Naive B cell (primary cell): Measurements from ENCODE around the gene MMD. TPM values are rescaled to one million over a fixed set of nuclear protein-coding genes. Genes with fewer than 3 reads are reported as not detected.
A peak's percentile ranks its signal among the peaks of the same experiment; 100 is the strongest.
"Not testable (repeated sequence)": the region's sequence is repeated elsewhere in the genome, so short reads cannot be mapped to it uniquely, and the experiment has no call there.

ENCODE experiments used
- ATAC-seq, 2 donors: fragments of 150-1000 bp; cut with Tn5 transposase; 2 replicates each; pipeline ENCODE4 v1.10.0; 2021; ENCODE audit warnings: low read depth in 2 of 2, mild to moderate bottlenecking in 2 of 2, moderate library complexity in 2 of 2
- DNase-seq: peaks from one replicate; pipeline ENCODE4 v3.0.0; 2022
- H3K27ac Mint-ChIP-seq, 6 donors: one replicate each; pipeline ENCODE4 v1.8.0; 2020 to 2022; ENCODE audit warnings: mild to moderate bottlenecking in 6 of 6, mixed read lengths in 6 of 6, moderate library complexity in 5 of 6, inconsistent platforms in 2 of 6
- H3K27me3 Mint-ChIP-seq, 3 donors: one replicate each; pipeline ENCODE4 v1.8.0; 2021 to 2022; ENCODE audit warnings: mixed read lengths in 3 of 3, mild to moderate bottlenecking in 1 of 3
- H3K36me3 Mint-ChIP-seq, 2 donors: one replicate each; pipeline ENCODE4 v1.8.0; 2020 to 2022; ENCODE audit warnings: mixed read lengths in 2 of 2, inconsistent platforms in 1 of 2, mild to moderate bottlenecking in 1 of 2
- H3K4me1 Mint-ChIP-seq, 3 donors: one replicate each; pipeline ENCODE4 v1.8.0; 2020 to 2022; ENCODE audit warnings: mixed read lengths in 3 of 3, inconsistent platforms in 1 of 3, mild to moderate bottlenecking in 1 of 3, moderate library complexity in 1 of 3
- H3K4me3 Mint-ChIP-seq, 8 donors: one replicate each; pipeline ENCODE4 v1.8.0; 2020 to 2022; ENCODE audit warnings: mild to moderate bottlenecking in 8 of 8, mixed read lengths in 8 of 8, moderate library complexity in 8 of 8, inconsistent platforms in 2 of 8
- H3K9me3 Mint-ChIP-seq, 7 donors: one replicate each; pipeline ENCODE4 v1.8.0; 2020 to 2022; ENCODE audit warnings: mixed read lengths in 7 of 7, mild to moderate bottlenecking in 5 of 7, inconsistent platforms in 2 of 7, moderate library complexity in 1 of 7
- polyA plus RNA-seq, 6 donors: library from polyadenylated mRNA; unstranded; fragments of 300-500 nt; fragmentation: Illumina TruSeq; gene quantifications; one replicate each; pipeline ENCODE4 v1.2.3, GENCODE V29; 2021; ENCODE audit warnings: low read depth in 6 of 6

MMD gene
- polyA plus RNA-seq, 6 donors from 2014 or later = 21.3 to 53.8 (median 32.0) TPM

DNA sequence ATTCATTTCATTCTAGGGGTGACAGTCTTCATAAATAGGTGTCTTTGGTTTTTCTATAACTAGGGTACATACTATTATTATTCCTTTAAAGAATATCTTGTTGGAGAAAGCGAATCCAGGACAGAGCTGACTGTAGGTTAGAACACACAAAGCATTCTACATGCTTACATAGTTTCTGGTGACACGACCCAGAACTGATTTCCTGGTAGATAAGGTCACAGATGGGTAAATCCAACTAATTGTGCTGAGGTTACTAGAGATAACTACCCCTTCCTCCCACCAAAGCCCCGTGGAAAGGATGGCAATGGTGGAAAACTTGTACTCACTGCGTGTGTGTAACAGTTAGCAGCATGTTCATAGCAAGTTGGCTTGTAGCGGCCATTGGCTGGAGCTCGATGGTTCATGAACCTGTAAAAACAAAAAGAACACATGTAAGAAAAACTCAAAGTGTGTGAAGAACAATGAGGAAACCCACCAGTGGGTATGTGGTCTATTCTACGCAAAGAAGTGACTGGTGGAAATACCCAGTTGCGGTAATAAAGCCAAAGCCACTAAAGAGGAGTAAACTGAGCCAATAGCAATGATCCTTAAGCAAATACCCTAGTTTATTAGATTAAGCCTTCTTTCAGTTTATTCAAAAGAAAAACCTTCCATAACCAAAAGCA lies 7.7 kb downstream of the MMD start:
- DNase-seq = no peak

GRCh38 chr17:55411463-55411855 lies 10.2 kb downstream of the MMD start:
- no peaks in the 10 kb centered on the region for H3K9me3 Mint-ChIP-seq
- H3K36me3 Mint-ChIP-seq = peaks cover 24 to 25% of the 10 kb centered on the region in 2 donors
- H3K27me3 Mint-ChIP-seq = no peaks in the 10 kb centered on the region
- peaks cover 6 to 10% (median 7%) of the 10 kb centered on the region in 3 donors for H3K4me1 Mint-ChIP-seq
- DNase-seq = no peak
- H3K27ac Mint-ChIP-seq = no peak overlapping the region
- no peak for ATAC-seq
- peak overlapping the region in 1 of 8 donors; percentile 59 for H3K4me3 Mint-ChIP-seq

More for the DNA sequence above, 7.7 kb downstream of the MMD start:
- Mint-ChIP-seq H3K36me3 (peaks cover 11 to 14% of the 10 kb centered on the region in 2 donors), H3K4me3 (no peak overlapping the region), H3K27me3 (no peaks in the 10 kb centered on the region), H3K27ac (no peak overlapping the region), H3K4me1 (peaks cover 27 to 34% (median 28%) of the 10 kb centered on the region in 3 donors), H3K9me3 (peaks cover 0 to 4% (median 0%) of the 10 kb centered on the region in 7 donors)
- no peak for ATAC-seq

GRCh38 chr17:55410722-55411462 lies 10.7 kb downstream of the MMD start:
- ATAC-seq = no peak
- Mint-ChIP-seq H3K4me1 (peaks cover 5 to 7% (median 5%) of the 10 kb centered on the region in 3 donors), H3K36me3 (peaks cover 24 to 25% of the 10 kb centered on the region in 2 donors), H3K9me3 (no peaks in the 10 kb centered on the region), H3K4me3 (peak overlapping the region in 1 of 8 donors; percentile 59), H3K27ac (peak overlapping the region in 1 of 6 donors; percentile 28), H3K27me3 (no peaks in the 10 kb centered on the region)
- DNase-seq = no peak

GRCh38 chr17:55409030-55409800 lies 12.4 kb downstream of the MMD start:
- DNase-seq (no peak), ATAC-seq (peak; percentile 33 to 60)
- Mint-ChIP-seq H3K9me3 (no peaks in the 10 kb centered on the region), H3K36me3 (peaks cover 24 to 25% of the 10 kb centered on the region in 2 donors), H3K4me1 (peaks cover 0 to 9% (median 2%) of the 10 kb centered on the region in 3 donors), H3K27ac (peak overlapping the region in 2 of 6 donors; percentile 39 to 47), H3K27me3 (no peaks in the 10 kb centered on the region), H3K4me3 (no peak overlapping the region)

- Mint-ChIP-seq H3K27ac (no peak overlapping the region), H3K4me3 (no peak overlapping the region), H3K4me1 (peaks cover 0 to 11% (median 5%) of the 10 kb centered on the region in 3 donors), H3K27me3 (no peaks in the 10 kb centered on the region), H3K9me3 (no peaks in the 10 kb centered on the region), H3K36me3 (peaks cover 24 to 36% of the 10 kb centered on the region in 2 donors)
- no peak for ATAC-seq
- DNase-seq = no peak
Measured at GRCh38 chr17:55407641-55408566, 13.7 kb downstream of the MMD start.

DNA sequence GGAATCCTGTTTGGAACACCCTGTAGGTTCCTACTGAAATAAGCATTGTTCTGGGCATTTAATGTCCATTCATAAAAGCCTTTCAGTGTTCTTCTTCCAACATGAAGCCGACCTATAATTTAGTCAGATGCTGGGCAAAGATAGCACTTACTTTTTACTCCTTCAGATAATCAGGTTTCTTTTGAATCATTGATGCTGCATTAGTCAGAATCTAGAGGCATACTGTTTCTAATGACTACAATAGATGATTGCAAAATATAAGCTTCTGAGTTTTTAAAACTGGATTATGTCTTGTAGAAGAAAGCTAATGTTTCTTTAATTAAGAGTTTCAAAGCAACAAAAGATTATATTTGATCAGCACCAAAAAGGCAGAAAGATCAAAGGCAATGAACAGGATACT lies 16.0 kb downstream of the MMD start:
- no peak overlapping the region for H3K27ac Mint-ChIP-seq
- H3K4me3 Mint-ChIP-seq = no peak overlapping the region
- H3K9me3 Mint-ChIP-seq = no peaks in the 10 kb centered on the region
- DNase-seq (no peak), ATAC-seq (no peak)
- peaks cover 0 to 11% (median 5%) of the 10 kb centered on the region in 3 donors for H3K4me1 Mint-ChIP-seq
- H3K36me3 Mint-ChIP-seq = peaks cover 26 to 34% of the 10 kb centered on the region in 2 donors
- no peaks in the 10 kb centered on the region for H3K27me3 Mint-ChIP-seq

GRCh38 chr17:55404197-55404596 lies 17.4 kb downstream of the MMD start:
- not testable (repeated sequence) for H3K27me3 Mint-ChIP-seq, H3K4me3 Mint-ChIP-seq, DNase-seq, H3K27ac Mint-ChIP-seq, ATAC-seq, H3K9me3 Mint-ChIP-seq
- Mint-ChIP-seq H3K4me1 (peaks cover 0 to 11% (median 5%) of the 10 kb centered on the region in 3 donors), H3K36me3 (peaks cover 28 to 34% of the 10 kb centered on the region in 2 donors)

GRCh38 chr17:55402374-55402773 lies 19.3 kb downstream of the MMD start:
- Mint-ChIP-seq H3K4me1 (peaks cover 4 to 8% (median 5%) of the 10 kb centered on the region in 3 donors), H3K36me3 (peaks cover 33 to 34% of the 10 kb centered on the region in 2 donors), H3K27ac (no peak overlapping the region), H3K4me3 (no peak overlapping the region), H3K27me3 (no peaks in the 10 kb centered on the region), H3K9me3 (peaks cover 0 to 4% (median 0%) of the 10 kb centered on the region in 7 donors)
- ATAC-seq (no peak), DNase-seq (no peak)

DNA sequence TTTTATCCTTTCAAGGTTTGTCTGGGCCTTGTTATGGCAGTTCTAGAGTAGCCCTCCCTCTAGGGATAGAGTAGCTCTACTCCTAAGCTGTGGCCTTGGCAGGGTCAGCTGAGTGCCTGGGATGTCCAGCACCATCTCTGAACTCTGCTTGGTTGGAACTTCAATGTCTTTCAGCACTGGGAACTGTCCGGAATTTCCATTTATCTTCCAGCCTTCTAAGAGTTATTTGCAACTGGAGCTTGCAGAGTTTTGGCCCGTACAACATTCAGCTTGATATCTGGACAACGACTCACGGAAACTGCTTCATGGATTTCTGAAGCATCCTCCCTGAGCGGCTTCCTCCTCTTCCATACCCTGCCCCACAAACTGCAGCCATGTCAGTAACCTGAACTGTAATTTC lies 22.9 kb downstream of the MMD start:
- H3K27ac Mint-ChIP-seq = peak overlapping the region in 2 of 6 donors; percentile 43 to 57
- H3K27me3 Mint-ChIP-seq = no peaks in the 10 kb centered on the region
- ATAC-seq = no peak
- peaks cover 0 to 9% (median 8%) of the 10 kb centered on the region in 3 donors for H3K4me1 Mint-ChIP-seq
- H3K9me3 Mint-ChIP-seq = peaks cover 0 to 4% (median 0%) of the 10 kb centered on the region in 7 donors
- no peak overlapping the region for H3K4me3 Mint-ChIP-seq
- peaks cover 29 to 31% of the 10 kb centered on the region in 2 donors for H3K36me3 Mint-ChIP-seq
- DNase-seq = no peak

GRCh38 chr17:55395803-55396505 lies 25.7 kb downstream of the MMD start:
- Mint-ChIP-seq H3K36me3 (peaks cover 22% of the 10 kb centered on the region in 2 donors), H3K4me3 (peak overlapping the region in 1 of 8 donors; percentile 3), H3K4me1 (peaks cover 0 to 16% (median 8%) of the 10 kb centered on the region in 3 donors), H3K27ac (peak overlapping the region in 1 of 6 donors; percentile 16), H3K9me3 (peaks cover 0 to 4% (median 0%) of the 10 kb centered on the region in 7 donors), H3K27me3 (no peaks in the 10 kb centered on the region)
- DNase-seq (no peak), ATAC-seq (no peak)

DNA sequence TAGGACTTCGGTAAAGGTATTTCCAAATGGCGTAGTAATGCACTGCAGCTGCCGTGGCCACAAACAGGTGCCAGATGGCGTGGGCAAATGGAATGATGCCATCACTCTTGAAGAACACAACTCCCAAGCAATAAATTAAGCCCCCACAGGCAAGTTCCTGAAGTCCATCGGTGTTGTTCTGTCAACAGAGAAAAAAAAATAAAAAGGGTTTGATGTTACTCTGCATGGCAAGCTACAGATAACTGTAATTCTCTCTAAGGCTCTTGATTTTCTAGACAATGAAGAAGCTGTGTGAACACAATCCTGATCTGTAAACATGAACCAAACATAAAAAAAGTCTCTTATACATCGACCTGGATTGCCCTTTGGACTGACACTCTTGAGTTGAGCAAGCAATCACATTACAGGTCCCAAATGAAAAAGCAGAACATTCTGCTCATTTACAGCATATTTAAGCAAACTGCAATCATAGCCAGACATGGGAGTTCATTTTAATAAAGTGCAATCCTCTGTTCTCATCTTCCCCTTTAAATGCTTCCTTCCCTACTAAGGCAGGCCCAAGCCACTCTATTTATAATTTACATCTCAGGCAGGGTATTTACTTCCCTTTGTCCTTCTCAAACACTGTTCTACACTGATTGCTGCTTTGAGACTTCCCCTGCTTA lies 27.1 kb downstream of the MMD start:
- no peak for DNase-seq
- H3K4me1 Mint-ChIP-seq = peaks cover 0 to 19% (median 8%) of the 10 kb centered on the region in 3 donors
- peak overlapping the region in 5 of 6 donors; percentile 3 to 92 (median 51) for H3K27ac Mint-ChIP-seq
- H3K27me3 Mint-ChIP-seq = no peaks in the 10 kb centered on the region
- ATAC-seq = no peak
- no peak overlapping the region for H3K4me3 Mint-ChIP-seq
- H3K9me3 Mint-ChIP-seq = peaks cover 0 to 4% (median 0%) of the 10 kb centered on the region in 7 donors
- peaks cover 18 to 20% of the 10 kb centered on the region in 2 donors for H3K36me3 Mint-ChIP-seq
